Panc1 (cell line): ENCODE data around the gene LSS. TPM values are rescaled to one million over a fixed set of nuclear protein-coding genes. Genes with fewer than 3 reads are reported as not detected.

Source experiments
- ATAC-seq: fragments of 200-7000 bp; cut with Tn5 transposase; 2 replicates; pipeline ENCODE4 v1.9.1; 2020; ENCODE audit warnings: mild to moderate bottlenecking, moderate library complexity
- BruUV-seq: library from RNA; stranded (reverse); fragments of 400-500 nt; replicated peaks from 2 replicates; lab custom pipeline; 2021; lab: Mats Ljungman, UMichigan
- CTCF ChIA-PET: fragments of 300-600 bp; sonication (Branson Sonifier 250); formaldehyde crosslinking; loops from one replicate; lab custom pipeline; 2022; ENCODE audit warnings: antibody characterized with exemption; lab: Charles Lee
- POLR2A ChIA-PET: fragments of 300-600 bp; sonication (Branson Sonifier 250); formaldehyde crosslinking; loops from one replicate; lab custom pipeline; 2022; ENCODE audit warnings: antibody characterized with exemption; lab: Charles Lee
- DNase-seq: peaks from one replicate; pipeline ENCODE4 v3.0.0-alpha.2; 2010; ENCODE audit warnings: low read depth, low spot score
- H3K27ac ChIP-seq: 2 replicates; pipeline ENCODE4 v1.5.1; 2011; ENCODE audit warnings: mild to moderate bottlenecking, low read length, inconsistent platforms
- H3K27me3 ChIP-seq: fragments of 200-500 bp; sonication (Bioruptor generic); 2 replicates; pipeline ENCODE4 v1.6.0; 2014; ENCODE audit warnings: low read length, inconsistent platforms; ENCODE audit not compliant: control insufficient read depth, insufficient read depth
- H3K36me3 ChIP-seq: fragments of 200-500 bp; sonication (Bioruptor generic); 2 replicates; pipeline ENCODE4 v1.5.1; 2014; ENCODE audit warnings: inconsistent platforms, mild to moderate bottlenecking, low read length, moderate library complexity; ENCODE audit not compliant: control insufficient read depth, insufficient read depth
- H3K4me1 ChIP-seq: 2 replicates; pipeline ENCODE4 v1.5.1; 2011; ENCODE audit warnings: inconsistent platforms, mild to moderate bottlenecking, low read length, moderate library complexity; ENCODE audit not compliant: control insufficient read depth, insufficient read depth
- H3K4me3 ChIP-seq, 2 experiments: 2 replicates each; pipeline ENCODE4 v1.5.1; 2011 to 2012; ENCODE audit warnings: low read depth in 2 of 2, low read length in 2 of 2, mild to moderate bottlenecking in 2 of 2, inconsistent platforms in 1 of 2, moderate library complexity in 1 of 2
- H3K9me3 ChIP-seq: fragments of 200-500 bp; sonication (Bioruptor generic); 2 replicates; pipeline ENCODE4 v1.5.1; 2014; ENCODE audit warnings: low read depth, mild to moderate bottlenecking, inconsistent platforms, low read length, moderate library complexity; ENCODE audit not compliant: control insufficient read depth, insufficient read depth
- REST ChIP-seq, 2 experiments: IDR thresholded peaks; 2 replicates each; pipeline ENCODE4 v1.6.1; 2011 to 2012; ENCODE audit warnings: low read depth in 2 of 2, control low read depth in 1 of 2, low read length in 1 of 2, mild to moderate bottlenecking in 1 of 2, moderate library complexity in 1 of 2; ENCODE audit not compliant: insufficient read depth in 1 of 2
- TCF7L2 ChIP-seq: IDR thresholded peaks from 2 replicates; pipeline ENCODE4 v1.6.1; 2011; ENCODE audit warnings: mild to moderate bottlenecking, low read depth, low read length, inconsistent platforms
- in situ Hi-C: cut with HindIII; loops from 2 replicates; pipeline ENCODE4 v1.10.0; 2016; ENCODE audit warnings: low sequenced_read_pairs, low pct_unique_long_range_greater_than_20kb
- intact Hi-C: fragments of 100-400 bp; cut with micrococcal nuclease; formaldehyde crosslinking; loops from one replicate; pipeline ENCODE4 v1.10.0; 2022; ENCODE audit not compliant: unreplicated experiment
- total RNA-seq: library from RNA; stranded (reverse); gene quantifications from one replicate; pipeline ENCODE4 v1.2.1, GENCODE V29; 2021; ENCODE audit not compliant: unreplicated experiment

LSS gene
- total RNA-seq, 1 experiment from 2014 or later: 111 TPM

GRCh38 chr21:46144464-46145070, 84.0 kb downstream of the LSS start:
- no peak for DNase-seq
- Histone ChIP-seq H3K4me1 (no peaks in the 10 kb centered on the region), H3K27me3 (no peaks in the 10 kb centered on the region), H3K27ac (no peak overlapping the region), H3K4me3 (no peak overlapping the region), H3K9me3 (no peaks in the 10 kb centered on the region), H3K36me3 (no peaks in the 10 kb centered on the region)
- no TSS peak for BruUV-seq
- intact Hi-C loops (no loop called here), in situ Hi-C loops (no loop called here)
- ATAC-seq: no peak
- ChIA-PET POLR2A (no interaction called here), CTCF (interaction anchor here (0.6 kb wide), 1 partner anchor 333 kb away, joined by 4 read pairs; no protein-coding TSS in a partner anchor)
- TF ChIP-seq REST (IDR thresholded peaks at IDR 0.05; ENCODE audit: insufficient read depth in 1 of 2, low read depth in 2 of 2, low read length in 1 of 2) (no peak), TCF7L2 (no peak)

- POLR2A ChIA-PET: interaction anchor here (0.6 kb wide), 1 partner anchor 169 kb away, joined by 12 read pairs; no protein-coding TSS in a partner anchor
- H3K4me1 ChIP-seq: no peaks in the 10 kb centered on the region
- intact Hi-C loops (no loop called here), in situ Hi-C loops (no loop called here)
- H3K36me3 ChIP-seq: no peaks in the 10 kb centered on the region
- no peak overlapping the region for H3K4me3 ChIP-seq
- H3K27me3 ChIP-seq: no peaks in the 10 kb centered on the region
- no peak for ATAC-seq
- H3K9me3 ChIP-seq: no peaks in the 10 kb centered on the region
- CTCF ChIA-PET: interaction anchor here (0.6 to 2.1 kb wide), 7 partner anchors 10 to 171 kb away, joined by 3 to 7 read pairs (median 4); no protein-coding TSS in a partner anchor
- BruUV-seq: no TSS peak
- H3K27ac ChIP-seq: no peak overlapping the region
- no peak for TF ChIP-seq TCF7L2
- TF ChIP-seq REST (IDR thresholded peaks at IDR 0.05; ENCODE audit: insufficient read depth in 1 of 2, low read depth in 2 of 2, low read length in 1 of 2): no peak
- DNase-seq: no peak
These were observed 85.7 kb downstream of the LSS start for GRCh38 chr21:46142582-46143473.
